Panc1 (cell line): Measurements from ENCODE around the gene LRRC71.

Experiments used
- CTCF ChIP-seq: fragments of 450-650 bp; IDR thresholded peaks from 2 replicates; pipeline ENCODE4 v1.5.1; 2017; ENCODE audit warnings: mild to moderate bottlenecking
- POLR2AphosphoS5 ChIP-seq: IDR thresholded peaks from 2 replicates; pipeline ENCODE4 v1.6.1; 2012; ENCODE audit warnings: mild to moderate bottlenecking, low read depth, low read length, moderate library complexity
- REST ChIP-seq, 2 experiments: IDR thresholded peaks; 2 replicates each; pipeline ENCODE4 v1.6.1; 2011 to 2012; ENCODE audit warnings: low read depth in 2 of 2, control low read depth in 1 of 2, low read length in 1 of 2, mild to moderate bottlenecking in 1 of 2, moderate library complexity in 1 of 2; ENCODE audit not compliant: insufficient read depth in 1 of 2

- no peak for TF ChIP-seq REST (IDR thresholded peaks at IDR 0.05; ENCODE audit: insufficient read depth in 1 of 2, low read depth in 2 of 2, low read length in 1 of 2)
- TF ChIP-seq CTCF = no peak
- no peak for TF ChIP-seq POLR2AphosphoS5
Observed at GRCh38 chr1:156897078-156897825, 23.2 kb upstream of the LRRC71 start.
